H1 (cell line): ENCODE data around the gene CYGB. TPM values are rescaled to one million over a fixed set of nuclear protein-coding genes. Genes with fewer than 3 reads are reported as not detected.
A peak's percentile ranks its signal among the peaks of the same experiment; 100 is the strongest.

Experiments used
- CTCF ChIA-PET: fragments of 300-600 bp; sonication (Branson Sonifier 250); formaldehyde crosslinking; loops from one replicate; lab custom pipeline; 2021; ENCODE audit not compliant: partially characterized antibody; lab: Charles Lee
- POLR2A ChIA-PET: fragments of 300-600 bp; sonication (Branson Sonifier 250); formaldehyde crosslinking; loops from one replicate; lab custom pipeline; 2021; ENCODE audit warnings: inconsistent platforms; ENCODE audit not compliant: partially characterized antibody; lab: Charles Lee
- DNase-seq, 2 experiments: peaks; one replicate each; pipeline versions ENCODE4 v3.0.0 to v3.0.0-alpha.2; 2010 to 2022; ENCODE audit warnings: low spot score in 2 of 2, low read depth in 1 of 2, mixed read lengths in 1 of 2
- FAIRE-seq: peaks from 2 replicates; lab custom pipeline; 2011; peaks lifted over from hg19 to GRCh38; lab: Jason Lieb, UNC
- H2AFZ ChIP-seq: 2 replicates; pipeline ENCODE4 v1.8.1; 2012; ENCODE audit warnings: low read length, inconsistent platforms
- H2AK5ac ChIP-seq: 2 replicates; pipeline ENCODE4 v1.6.1; 2013; ENCODE audit warnings: low read depth, low read length
- H2BK120ac ChIP-seq: replicated peaks from 2 replicates; pipeline ENCODE3; 2013; ENCODE audit warnings: low read depth, low read length, inconsistent platforms
- H2BK12ac ChIP-seq: 2 replicates; pipeline ENCODE4 v1.6.1; 2013; ENCODE audit warnings: low read depth, low read length
- H2BK15ac ChIP-seq: 2 replicates; pipeline ENCODE4 v1.6.1; 2013; ENCODE audit warnings: low read length
- H2BK20ac ChIP-seq: 2 replicates; pipeline ENCODE4 v1.6.1; 2013; ENCODE audit warnings: low read length
- H2BK5ac ChIP-seq: 2 replicates; pipeline ENCODE4 v1.6.1; 2013; ENCODE audit warnings: low read depth, low read length
- H3K14ac ChIP-seq: 2 replicates; pipeline ENCODE4 v1.6.1; 2013; ENCODE audit warnings: inconsistent platforms; ENCODE audit not compliant: insufficient read length
- H3K18ac ChIP-seq: 2 replicates; pipeline ENCODE4 v1.6.1; 2013; ENCODE audit warnings: low read length; ENCODE audit errors: extremely low read depth
- H3K23ac ChIP-seq: 2 replicates; pipeline ENCODE4 v1.6.1; 2013; ENCODE audit warnings: inconsistent platforms; ENCODE audit not compliant: insufficient read length
- H3K23me2 ChIP-seq: 2 replicates; pipeline ENCODE4 v1.6.1; 2013; ENCODE audit warnings: low read depth, low read length
- H3K27ac ChIP-seq: 2 replicates; pipeline ENCODE4 v1.6.1; 2011; ENCODE audit warnings: low read depth, low read length, inconsistent platforms
- H3K27me3 ChIP-seq, 4 experiments: replicated peaks in 1 of 4; 1 replicate in 1 of 4; 2 replicates in 3 of 4; pipeline versions ENCODE4 v1.6.1 to v1.8.1; 2011 to 2013; ENCODE audit warnings: low read length in 3 of 4, mild to moderate bottlenecking in 3 of 4, inconsistent platforms in 2 of 4, mixed read lengths in 2 of 4, moderate library complexity in 1 of 4; ENCODE audit not compliant: control insufficient read depth in 3 of 4, insufficient read depth in 3 of 4; ENCODE audit errors: extremely low read depth in 1 of 4
- H3K36me3 ChIP-seq, 4 experiments: 2 replicates each; pipeline versions ENCODE4 v1.6.1 to v1.8.1; 2011 to 2013; ENCODE audit warnings: mild to moderate bottlenecking in 4 of 4, low read length in 3 of 4, moderate library complexity in 2 of 4, control low read depth in 1 of 4, inconsistent platforms in 1 of 4; ENCODE audit not compliant: insufficient read depth in 4 of 4, control insufficient read depth in 2 of 4
- H3K4ac ChIP-seq: replicated peaks from 2 replicates; pipeline ENCODE3; 2013; ENCODE audit warnings: low read length, low read depth, mixed read lengths, inconsistent platforms; ENCODE audit not compliant: insufficient read length
- H3K4me1 ChIP-seq, 4 experiments: replicated peaks in 1 of 4; 1 replicate in 1 of 4; 2 replicates in 3 of 4; pipeline versions ENCODE4 v1.6.1 to v1.8.1; 2011 to 2013; ENCODE audit warnings: low read length in 3 of 4, inconsistent platforms in 2 of 4, mixed read lengths in 1 of 4; ENCODE audit not compliant: insufficient read depth in 4 of 4, control insufficient read depth in 3 of 4
- H3K4me2 ChIP-seq, 2 experiments: 2 replicates each; pipeline versions ENCODE4 v1.6.1 to v1.8.1; 2011 to 2013; ENCODE audit warnings: low read depth in 2 of 2, low read length in 2 of 2, control low read depth in 1 of 2, inconsistent platforms in 1 of 2, mild to moderate bottlenecking in 1 of 2; ENCODE audit not compliant: insufficient read depth in 1 of 2
- H3K4me3 ChIP-seq, 4 experiments: fragments of 200-600, 300-600 bp in 1 of 4; sonication (generic), shearing (Covaris generic), sonication (Bioruptor Twin) in 1 of 4; 2 replicates each; pipeline versions ENCODE4 v1.5.1 to v1.8.1; 2011 to 2016; ENCODE audit warnings: low read length in 4 of 4, low read depth in 3 of 4, control low read depth in 2 of 4, inconsistent platforms in 2 of 4, mild to moderate bottlenecking in 2 of 4, mixed read lengths in 1 of 4, moderate library complexity in 1 of 4; ENCODE audit not compliant: insufficient read depth in 2 of 4; ENCODE audit errors: extremely low read depth in 1 of 4
- H3K56ac ChIP-seq: replicated peaks from 2 replicates; pipeline ENCODE3; 2013; ENCODE audit warnings: low read depth, mild to moderate bottlenecking, mixed read lengths, low read length, inconsistent platforms; ENCODE audit not compliant: insufficient read length
- H3K79me1 ChIP-seq: 2 replicates; pipeline ENCODE4 v1.6.1; 2013; ENCODE audit warnings: low read depth, low read length, control low read depth
- H3K79me2 ChIP-seq, 2 experiments: 2 replicates each; pipeline versions ENCODE4 v1.6.1 to v1.8.1; 2012 to 2013; ENCODE audit warnings: low read length in 2 of 2, mild to moderate bottlenecking in 2 of 2, inconsistent platforms in 1 of 2; ENCODE audit not compliant: insufficient read depth in 2 of 2, control insufficient read depth in 1 of 2
- H3K9ac ChIP-seq, 4 experiments: replicated peaks in 1 of 4; 1 replicate in 1 of 4; 2 replicates in 3 of 4; pipeline versions ENCODE4 v1.6.1 to v1.8.1; 2011 to 2013; ENCODE audit warnings: low read depth in 3 of 4, low read length in 3 of 4, control low read depth in 2 of 4, mild to moderate bottlenecking in 2 of 4, moderate library complexity in 2 of 4, inconsistent platforms in 1 of 4; ENCODE audit errors: extremely low read depth in 1 of 4
- H3K9me3 ChIP-seq, 2 experiments: 2 replicates each; pipeline versions ENCODE4 v1.6.1 to v1.8.1; 2012 to 2013; ENCODE audit warnings: mild to moderate bottlenecking in 2 of 2, moderate library complexity in 2 of 2, control low read depth in 1 of 2, inconsistent platforms in 1 of 2, low read depth in 1 of 2, low read length in 1 of 2, mixed read lengths in 1 of 2; ENCODE audit not compliant: insufficient read depth in 2 of 2
- H4K20me1 ChIP-seq, 2 experiments: replicated peaks in 1 of 2; 2 replicates each; pipeline versions ENCODE3 to v1.8.1; 2011 to 2013; ENCODE audit warnings: inconsistent platforms in 2 of 2, low read length in 2 of 2, mild to moderate bottlenecking in 1 of 2; ENCODE audit not compliant: insufficient read depth in 2 of 2, control insufficient read depth in 1 of 2
- H4K5ac ChIP-seq: 2 replicates; pipeline ENCODE4 v1.6.1; 2013; ENCODE audit warnings: low read length, low read depth, mixed read lengths, inconsistent platforms; ENCODE audit not compliant: insufficient read length
- H4K8ac ChIP-seq: 2 replicates; pipeline ENCODE4 v1.8.0; 2013; ENCODE audit warnings: mild to moderate bottlenecking, moderate library complexity, low read length, inconsistent platforms; ENCODE audit not compliant: insufficient read depth; ENCODE audit errors: extremely low read depth
- H4K91ac ChIP-seq: replicated peaks from 2 replicates; pipeline ENCODE3; 2013; ENCODE audit warnings: low read length, mixed read lengths, inconsistent platforms; ENCODE audit not compliant: insufficient read length
- MAFK ChIP-seq: IDR thresholded peaks from 2 replicates; pipeline ENCODE4 v1.6.1; 2012; ENCODE audit warnings: low read depth, mild to moderate bottlenecking, improper control_type of control experiment, low read length
- WGBS, 2 experiments: shearing (Covaris generic) in 1 of 2; methylation state at CpG; one replicate each; pipeline versions ENCODE4 v1.1.6 to v1.1.7; 2013 to 2015; ENCODE audit warnings: low lambda C conversion rate in 2 of 2, mixed read lengths in 2 of 2, inconsistent platforms in 1 of 2, low coverage in 1 of 2, missing lambda C conversion rate in 1 of 2; ENCODE audit not compliant: insufficient replicate concordance in 2 of 2, insufficient coverage in 1 of 2, insufficient read length in 1 of 2; ENCODE audit errors: extremely low coverage in 1 of 2, missing lambda C conversion rate in 1 of 2; 5-methylcytosine and 5-hydroxymethylcytosine counted together
- polyA plus RNA-seq, 7 experiments: library from polyadenylated mRNA; depleted of rRNA in 3 of 7; stranded (reverse) in 5 of 7; unstranded in 2 of 7; fragments of >200 nt in 5 of 7; fragments of 200-250 nt in 2 of 7; gene quantifications; 1 replicate in 5 of 7; 2 replicates in 1 of 7; 4 replicates in 1 of 7; pipeline versions ENCODE4 v1.2.1 to v1.2.3, GENCODE V29; 2011 to 2013; ENCODE audit warnings: missing spikeins in 2 of 7, mixed read lengths in 2 of 7
- total RNA-seq: library from RNA; stranded (reverse); fragmentation: NEBNext Ultra II Directional; extraction: Animal tissue kit (Norgen Biotek cat#: 25700); gene quantifications from 2 replicates; pipeline ENCODE4 v1.2.1, GENCODE V29; 2021

The CYGB gene
- total and polyA plus RNA-seq, 2 of the 8 experiments (the other 6 are each of a cell fraction or from before 2014, with no cell fraction given) = 2.7 to 3.7 TPM

DNA sequence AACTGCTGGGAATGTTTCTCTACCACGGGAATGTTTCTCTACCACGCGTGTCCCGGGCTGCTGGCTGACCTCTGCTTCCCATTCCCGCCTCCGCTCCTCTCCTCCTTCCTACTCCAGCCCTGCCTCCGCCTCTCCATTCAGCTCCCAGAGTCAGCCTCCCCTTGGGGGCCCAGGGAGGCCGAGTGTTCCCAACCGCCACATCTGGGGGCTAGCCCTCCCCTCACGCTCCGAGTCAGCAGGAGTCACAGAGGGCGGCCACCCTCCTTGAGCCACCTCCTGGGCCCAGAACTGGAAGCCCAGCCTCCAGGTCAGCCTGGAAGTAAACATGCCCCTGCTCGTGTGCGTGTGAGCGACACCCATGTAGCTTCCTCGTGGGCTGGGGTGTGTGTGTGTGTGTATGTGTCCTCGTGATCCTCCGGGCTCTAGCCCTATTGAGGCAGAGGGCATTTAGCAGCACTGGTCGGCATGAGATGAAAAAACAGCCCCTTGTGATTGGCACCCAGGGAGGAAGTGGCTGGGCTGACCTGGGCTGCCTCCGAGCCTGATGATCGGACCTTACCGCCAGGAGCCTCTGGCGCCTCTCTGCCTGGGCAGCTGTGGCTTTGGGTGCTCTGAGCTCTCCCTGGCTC, 7.3 kb downstream of the CYGB start:
- H2BK120ac ChIP-seq = no peak overlapping the region
- H3K4me1 ChIP-seq = peaks cover 0 to 27% (median 21%) of the 10 kb centered on the region in 4 experiments; a peak in 6 of 7 replicates
- H3K27me3 ChIP-seq = peaks cover 0 to 3% (median 0%) of the 10 kb centered on the region in 4 experiments; a peak in 2 of 7 replicates
- no peak overlapping the region for H3K27ac ChIP-seq
- H2BK20ac ChIP-seq = peak overlapping the region; percentile 61; the same call in 1 of the 2 replicates
- peak overlapping the region; percentile 62 for H4K8ac ChIP-seq
- no peaks in the 10 kb centered on the region for H3K79me2 ChIP-seq
- ChIA-PET CTCF (interaction anchor here (0.7 to 4.9 kb wide), 8 partner anchors 8 to 151 kb away, joined by 3 to 41 read pairs (median 12); partner anchors contain the start of gene PRCD), POLR2A (interaction anchor here (0.7 to 5.1 kb wide), 5 partner anchors 9 to 37 kb away, joined by 3 to 30 read pairs (median 3); partner anchors contain the start of gene PRCD)
- no peak overlapping the region for H3K56ac ChIP-seq
- no peak overlapping the region for H3K14ac ChIP-seq
- H3K18ac ChIP-seq = peak overlapping the region; percentile 75; the same call in 1 of the 2 replicates
- no peaks in the 10 kb centered on the region for H3K23me2 ChIP-seq
- DNase-seq = no peak
- peak overlapping the region; percentile 88 for H4K91ac ChIP-seq
- H3K36me3 ChIP-seq = no peaks in the 10 kb centered on the region
- no peaks in the 10 kb centered on the region for H3K79me1 ChIP-seq
- no peak overlapping the region for H3K23ac ChIP-seq
- H4K5ac ChIP-seq = peak overlapping the region; percentile 10
- peak overlapping the region; percentile 80; the same call in 1 of the 2 replicates for H2BK12ac ChIP-seq
- H3K4me2 ChIP-seq = no peak overlapping the region
- H2BK15ac ChIP-seq = 0 out of 2 replicates have a peak overlapping the region, but pooled peaks have one; percentile 92
- H3K9me3 ChIP-seq = no peaks in the 10 kb centered on the region
- H4K20me1 ChIP-seq = no peaks in the 10 kb centered on the region
- 0 out of 2 replicates have a peak overlapping the region, but pooled peaks have one; percentile 26 for H2AFZ ChIP-seq
- H3K4me3 ChIP-seq = no peak overlapping the region
- peak overlapping the region; percentile 57 for H3K4ac ChIP-seq
- H2BK5ac ChIP-seq = no peak overlapping the region
- WGBS, 2 experiments = 83% methylated on average over 19 of the region's 23 CpGs; no CpG with 5 or more reads in 1 of the 2 experiments
- FAIRE-seq = no peak
- no peak overlapping the region for H3K9ac ChIP-seq
- H2AK5ac ChIP-seq = no peak overlapping the region
- no peak for TF ChIP-seq MAFK
